Peyer's patch (tissue), 4 donors: Measurements from ENCODE around the gene KRTAP2-2.

Experiments used
- POLR2A ChIP-seq, 2 donors: fragments of 450-650 bp; IDR thresholded peaks; one replicate each; pipeline ENCODE4 v1.5.1; 2017; ENCODE audit warnings: antibody characterized with exemption in 2 of 2, mild to moderate bottlenecking in 2 of 2, moderate library complexity in 2 of 2
- TF ChIP-seq, protein P1 (sequence below), 6 experiments: fragments of 450-650 bp in 4 of 6; fragments of 200-600 bp in 2 of 6; sonication (generic) in 1 of 6; IDR thresholded peaks; one replicate each; pipeline ENCODE4 v1.5.1; 2017 to 2019; ENCODE audit warnings: antibody characterized with exemption in 6 of 6, mild to moderate bottlenecking in 3 of 6, moderate library complexity in 1 of 6

DNA sequence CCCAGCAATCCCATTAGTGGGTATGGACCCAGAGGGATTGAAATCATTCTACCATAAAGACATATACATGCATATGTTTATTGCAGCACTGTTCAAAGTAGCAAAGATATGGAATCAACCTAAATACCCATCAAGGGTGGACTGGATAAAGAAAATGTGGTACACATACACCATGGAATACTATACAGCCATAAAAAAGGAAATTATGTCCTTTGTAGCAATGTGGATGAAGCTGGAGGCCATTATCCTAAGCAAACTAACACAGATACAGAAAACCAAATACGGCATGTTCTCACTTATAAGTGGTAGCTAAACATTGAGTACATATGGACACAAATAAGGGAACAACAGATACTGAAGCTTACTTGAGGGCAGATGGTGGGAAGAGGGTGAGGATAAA is 2.5 kb upstream of the KRTAP2-2 start:
- TF ChIP-seq, protein P1, sequence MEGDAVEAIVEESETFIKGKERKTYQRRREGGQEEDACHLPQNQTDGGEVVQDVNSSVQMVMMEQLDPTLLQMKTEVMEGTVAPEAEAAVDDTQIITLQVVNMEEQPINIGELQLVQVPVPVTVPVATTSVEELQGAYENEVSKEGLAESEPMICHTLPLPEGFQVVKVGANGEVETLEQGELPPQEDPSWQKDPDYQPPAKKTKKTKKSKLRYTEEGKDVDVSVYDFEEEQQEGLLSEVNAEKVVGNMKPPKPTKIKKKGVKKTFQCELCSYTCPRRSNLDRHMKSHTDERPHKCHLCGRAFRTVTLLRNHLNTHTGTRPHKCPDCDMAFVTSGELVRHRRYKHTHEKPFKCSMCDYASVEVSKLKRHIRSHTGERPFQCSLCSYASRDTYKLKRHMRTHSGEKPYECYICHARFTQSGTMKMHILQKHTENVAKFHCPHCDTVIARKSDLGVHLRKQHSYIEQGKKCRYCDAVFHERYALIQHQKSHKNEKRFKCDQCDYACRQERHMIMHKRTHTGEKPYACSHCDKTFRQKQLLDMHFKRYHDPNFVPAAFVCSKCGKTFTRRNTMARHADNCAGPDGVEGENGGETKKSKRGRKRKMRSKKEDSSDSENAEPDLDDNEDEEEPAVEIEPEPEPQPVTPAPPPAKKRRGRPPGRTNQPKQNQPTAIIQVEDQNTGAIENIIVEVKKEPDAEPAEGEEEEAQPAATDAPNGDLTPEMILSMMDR (IDR thresholded peaks at IDR 0.05): no peak
- no peak for TF ChIP-seq POLR2A (IDR thresholded peaks at IDR 0.05)
